IMR-90 (cell line): ENCODE results near the gene RTL1. TPM values are rescaled to one million over a fixed set of nuclear protein-coding genes. Genes with fewer than 3 reads are reported as not detected.
A peak's percentile ranks its signal among the peaks of the same experiment; 100 is the strongest.

Experiments used
- ATAC-seq: fragments of 200-7000 bp; cut with Tn5 transposase; 2 replicates; pipeline ENCODE4 v1.9.1; 2020; ENCODE audit warnings: low read depth, mild to moderate bottlenecking, moderate library complexity
- BruUV-seq: library from RNA; stranded (reverse); fragments of 400-500 nt; replicated peaks from 2 replicates; lab custom pipeline; 2021; lab: Mats Ljungman, UMichigan
- CTCF ChIA-PET: fragments of 300-600 bp; formaldehyde crosslinking; extraction: SDS; loops from one replicate; lab custom pipeline; 2021; ENCODE audit warnings: antibody characterized with exemption; lab: Yijun Ruan, JAX
- POLR2A ChIA-PET: fragments of 300-600 bp; sonication (Branson Sonifier 250); formaldehyde crosslinking; loops from one replicate; lab custom pipeline; 2022; ENCODE audit warnings: antibody characterized with exemption; ENCODE audit not compliant: unreplicated experiment; lab: Charles Lee
- DNase-seq: peaks from one replicate; pipeline ENCODE4 v3.0.0; 2013
- H2AFZ ChIP-seq: replicated peaks from 2 replicates; pipeline ENCODE3; 2013; ENCODE audit warnings: low read length, mild to moderate bottlenecking; ENCODE audit not compliant: poor library complexity
- H2AK5ac ChIP-seq: 2 replicates; pipeline ENCODE4 v1.6.1; 2013; ENCODE audit warnings: low read depth, low read length, inconsistent platforms
- H2AK9ac ChIP-seq: replicated peaks from 2 replicates; pipeline ENCODE3; 2013; ENCODE audit warnings: mild to moderate bottlenecking, low read depth, low read length, moderate library complexity; ENCODE audit not compliant: poor library complexity
- H2BK120ac ChIP-seq: 2 replicates; pipeline ENCODE4 v1.6.1; 2013; ENCODE audit warnings: low read depth, low read length, inconsistent platforms
- H2BK15ac ChIP-seq: 3 replicates; pipeline ENCODE4 v1.6.1; 2013; ENCODE audit warnings: low read depth, low read length, inconsistent platforms
- H2BK20ac ChIP-seq: 2 replicates; pipeline ENCODE4 v1.6.1; 2013; ENCODE audit warnings: low read depth, mild to moderate bottlenecking, inconsistent platforms, low read length, moderate library complexity
- H2BK5ac ChIP-seq: 2 replicates; pipeline ENCODE4 v1.6.1; 2013; ENCODE audit warnings: mild to moderate bottlenecking, low read depth, low read length, inconsistent platforms; ENCODE audit not compliant: poor library complexity, severe bottlenecking
- H3K14ac ChIP-seq: replicated peaks from 2 replicates; pipeline ENCODE4 v1.6.1; 2013; ENCODE audit warnings: low read depth, low read length, inconsistent platforms
- H3K18ac ChIP-seq: 2 replicates; pipeline ENCODE4 v1.6.1; 2013; ENCODE audit warnings: low read depth, low read length, control low read depth
- H3K23ac ChIP-seq: 2 replicates; pipeline ENCODE4 v1.6.1; 2013; ENCODE audit warnings: low read depth, low read length, inconsistent platforms
- H3K27ac ChIP-seq: 2 replicates; pipeline ENCODE4 v1.5.1; 2013; ENCODE audit warnings: mild to moderate bottlenecking, control low read depth, low read length; ENCODE audit not compliant: insufficient read depth
- H3K27me3 ChIP-seq: 2 replicates; pipeline ENCODE4 v1.6.1; 2013; ENCODE audit warnings: low read length; ENCODE audit not compliant: control insufficient read depth, insufficient read depth
- H3K36me3 ChIP-seq: 2 replicates; pipeline ENCODE4 v1.6.1; 2013; ENCODE audit warnings: low read length, mixed read lengths; ENCODE audit not compliant: control insufficient read depth, insufficient read depth
- H3K4ac ChIP-seq: 2 replicates; pipeline ENCODE4 v1.6.1; 2013; ENCODE audit warnings: low read depth, low read length, inconsistent platforms
- H3K4me1 ChIP-seq: 2 replicates; pipeline ENCODE4 v1.6.1; 2013; ENCODE audit warnings: low read length, mixed read lengths; ENCODE audit not compliant: control insufficient read depth, insufficient read depth
- H3K4me2 ChIP-seq: 2 replicates; pipeline ENCODE4 v1.6.1; 2013; ENCODE audit warnings: low read depth, mild to moderate bottlenecking, control low read depth, low read length, moderate library complexity
- H3K4me3 ChIP-seq: 2 replicates; pipeline ENCODE4 v1.5.1; 2013; ENCODE audit warnings: low read depth, mild to moderate bottlenecking, control low read depth, low read length, moderate library complexity; ENCODE audit not compliant: insufficient read depth
- H3K56ac ChIP-seq: 2 replicates; pipeline ENCODE4 v1.6.1; 2013; ENCODE audit warnings: low read length, inconsistent platforms; ENCODE audit not compliant: insufficient read depth; ENCODE audit errors: extremely low read depth
- H3K79me1 ChIP-seq, 2 experiments: 2 replicates each; pipeline ENCODE4 v1.6.1; 2013; ENCODE audit warnings: low read length in 2 of 2, inconsistent platforms in 1 of 2, low read depth in 1 of 2
- H3K9ac ChIP-seq: 2 replicates; pipeline ENCODE4 v1.6.1; 2013; ENCODE audit warnings: low read depth, low read length, control low read depth
- H3K9me1 ChIP-seq: 2 replicates; pipeline ENCODE4 v1.6.1; 2013; ENCODE audit warnings: low read length, inconsistent platforms; ENCODE audit not compliant: insufficient read depth
- H3K9me3 ChIP-seq: 2 replicates; pipeline ENCODE4 v1.6.1; 2013; ENCODE audit warnings: low read length; ENCODE audit not compliant: control insufficient read depth, insufficient read depth
- H4K20me1 ChIP-seq: 2 replicates; pipeline ENCODE4 v1.6.1; 2013; ENCODE audit warnings: low read length, inconsistent platforms; ENCODE audit not compliant: insufficient read depth
- H4K5ac ChIP-seq: 2 replicates; pipeline ENCODE4 v1.6.1; 2013; ENCODE audit warnings: mild to moderate bottlenecking, low read depth, low read length, control low read depth
- H4K8ac ChIP-seq, 2 experiments: 2 replicates each; pipeline ENCODE4 v1.6.1; 2013; ENCODE audit warnings: low read depth in 2 of 2, low read length in 2 of 2, control low read depth in 1 of 2, inconsistent platforms in 1 of 2
- H4K91ac ChIP-seq: 2 replicates; pipeline ENCODE4 v1.6.1; 2013; ENCODE audit warnings: low read depth, low read length, inconsistent platforms; ENCODE audit not compliant: insufficient read depth
- BHLHE40 ChIP-seq: fragments of 150-350 bp; IDR thresholded peaks from 2 replicates; pipeline ENCODE4 v1.6.1; 2016; ENCODE audit warnings: mild to moderate bottlenecking, low read depth, low read length
- CEBPB ChIP-seq: IDR thresholded peaks from 2 replicates; pipeline ENCODE4 v1.6.1; 2012; ENCODE audit warnings: low read depth, low read length, improper control_type of control experiment
- CHD1 ChIP-seq: IDR thresholded peaks from 2 replicates; pipeline ENCODE4 v1.6.1; 2012; ENCODE audit warnings: low read depth, low read length, improper control_type of control experiment
- CTCF ChIP-seq: conservative IDR thresholded peaks from 2 replicates; pipeline ENCODE4 v1.5.1; 2012; ENCODE audit warnings: mild to moderate bottlenecking, low read depth, low read length, improper control_type of control experiment
- ELK1 ChIP-seq: fragments of 150-350 bp; IDR thresholded peaks from 2 replicates; pipeline ENCODE4 v1.6.1; 2016; ENCODE audit warnings: low read depth, mild to moderate bottlenecking, low read length, moderate library complexity, borderline replicate concordance
- FOS ChIP-seq: fragments of 150-350 bp; IDR thresholded peaks from 2 replicates; pipeline ENCODE4 v1.6.1; 2016; ENCODE audit warnings: low read depth, low read length
- MXI1 ChIP-seq: IDR thresholded peaks from 2 replicates; pipeline ENCODE4 v1.6.1; 2012; ENCODE audit warnings: low read depth, mild to moderate bottlenecking, low read length, moderate library complexity, borderline replicate concordance
- NFE2L2 ChIP-seq: fragments of 150-350 bp; IDR thresholded peaks from 2 replicates; pipeline ENCODE4 v1.6.1; 2016; ENCODE audit warnings: low read depth, mild to moderate bottlenecking, low read length
- POLR2A ChIP-seq: IDR thresholded peaks from 2 replicates; pipeline ENCODE4 v1.6.1; 2012; ENCODE audit warnings: mild to moderate bottlenecking, low read depth, low read length
- RAD21 ChIP-seq: IDR thresholded peaks from 2 replicates; pipeline ENCODE4 v1.6.1; 2012; ENCODE audit warnings: low read length, improper control_type of control experiment
- RCOR1 ChIP-seq: IDR thresholded peaks from 2 replicates; pipeline ENCODE4 v1.6.1; 2012; ENCODE audit warnings: mild to moderate bottlenecking, low read length, improper control_type of control experiment; ENCODE audit not compliant: insufficient replicate concordance
- RFX5 ChIP-seq: IDR thresholded peaks from 2 replicates; pipeline ENCODE4 v1.8.0; 2012; ENCODE audit warnings: low read depth, mild to moderate bottlenecking, low read length, moderate library complexity
- USF2 ChIP-seq: fragments of 150-350 bp; IDR thresholded peaks from 2 replicates; pipeline ENCODE4 v1.6.1; 2017; ENCODE audit warnings: mild to moderate bottlenecking, antibody characterized with exemption, low read length, low read depth
- WGBS, 2 experiments: methylation state at CpG; one replicate each; pipeline versions ENCODE4 v1.1.5 to v1.1.7; 2013; ENCODE audit warnings: missing lambda C conversion rate in 2 of 2; ENCODE audit not compliant: insufficient read length in 1 of 2; ENCODE audit errors: extremely low coverage in 2 of 2; 5-methylcytosine and 5-hydroxymethylcytosine counted together
- dilution Hi-C: fragments of 300-500 bp; cut with HindIII; formaldehyde crosslinking; loops from one replicate; pipeline ENCODE4 v1.14.3; 2018; ENCODE audit warnings: low sequenced_read_pairs; ENCODE audit not compliant: unreplicated experiment
- in situ Hi-C: fragments of 300-500 bp; cut with MboI; formaldehyde crosslinking; loops from 3 replicates; pipeline ENCODE4 v1.14.3; 2019; ENCODE audit warnings: low sequenced_read_pairs, inconsistent platforms, mixed read lengths
- intact Hi-C: fragments of 100-400 bp; cut with micrococcal nuclease; formaldehyde crosslinking; loops from 2 replicates; pipeline ENCODE4 v1.10.0; 2022
- polyA plus RNA-seq, 3 experiments: library from polyadenylated mRNA; depleted of rRNA; stranded (reverse); fragments of >200 nt; gene quantifications; 2 replicates each; pipeline ENCODE4 v1.2.3, GENCODE V29; 2012; ENCODE audit warnings: low replicate concordance in 1 of 3
- total RNA-seq: library from RNA; depleted of rRNA; stranded (reverse); fragments of >200 nt; gene quantifications from 2 replicates; pipeline ENCODE4 v1.2.3, GENCODE V29; 2012

Gene RTL1
- total and polyA plus RNA-seq, 2 of the 4 experiments (the other 2 are of a cell fraction): not detected

- intact Hi-C loops: no loop called here
- no peak overlapping the region for H3K27ac ChIP-seq
- dilution Hi-C loops: no loop called here
These were observed 15.7 kb downstream of the RTL1 start for GRCh38 chr14:100887728-100888335.

More at GRCh38 chr14:100887728-100888335, 15.7 kb downstream of the RTL1 start:
- Histone ChIP-seq H3K4ac (no peak overlapping the region), H3K4me2 (no peak overlapping the region), H4K8ac (no peak overlapping the region), H2BK120ac (no peak overlapping the region), H2BK15ac (no peak overlapping the region), H3K9me3 (peaks cover 3% of the 10 kb centered on the region; the same call in 1 of the 2 replicates), H3K18ac (no peak overlapping the region), H4K5ac (no peak overlapping the region), H3K36me3 (peaks cover 61% of the 10 kb centered on the region), H4K91ac (no peak overlapping the region), H2BK20ac (no peak overlapping the region), H3K14ac (no peak overlapping the region), H3K79me1 (peaks cover 4 to 34% of the 10 kb centered on the region in 2 experiments), H3K56ac (no peak overlapping the region), H3K27me3 (no peaks in the 10 kb centered on the region), H4K20me1 (peaks cover 37% of the 10 kb centered on the region), H2BK5ac (no peak overlapping the region), H3K9me1 (no peaks in the 10 kb centered on the region), H2AK5ac (no peak overlapping the region), H3K23ac (no peak overlapping the region), H2AFZ (no peak overlapping the region), H3K4me1 (peaks cover 4% of the 10 kb centered on the region), H2AK9ac (no peak overlapping the region), H3K4me3 (no peak overlapping the region), H3K9ac (no peak overlapping the region)
- ChIA-PET CTCF (interaction anchor here (0.6 kb wide), 1 partner anchor 60 kb away, joined by 3 read pairs; no protein-coding TSS in a partner anchor), POLR2A (no interaction called here)
- BruUV-seq: TSS peak; percentile 9
- ATAC-seq: no peak
- in situ Hi-C loops: no loop called here
- no peak for DNase-seq
- TF ChIP-seq CTCF: no peak
- TF ChIP-seq USF2: no peak
- no peak for TF ChIP-seq NFE2L2
- no peak for TF ChIP-seq CHD1
- no peak for TF ChIP-seq POLR2A
- no peak for TF ChIP-seq BHLHE40
- TF ChIP-seq RAD21: no peak
- TF ChIP-seq ELK1: no peak
- no peak for TF ChIP-seq FOS
- TF ChIP-seq RFX5: no peak
- no peak for TF ChIP-seq MXI1
- TF ChIP-seq RCOR1: no peak
- no peak for TF ChIP-seq CEBPB
- WGBS, 2 experiments: 49% methylated on average over 3 of the region's 6 CpGs; no CpG with 5 or more reads in 1 of the 2 experiments
